ENCODE measurements around the gene MICAL2. TPM values are rescaled to one million over a fixed set of nuclear protein-coding genes. Genes with fewer than 3 reads are reported as not detected.

The MICAL2 gene
- total and polyA plus RNA-seq, 2 donors (not counting 3 experiments of a cell fraction or from before 2014, with no cell fraction given): 67.6 to 200 TPM

GRCh38 chr11:12162652-12163051 is 52.3 kb downstream of the MICAL2 start:
- H3K4me3 ChIP-seq (replicated peaks in 1 of 3; ENCODE audit: insufficient read depth in 1 of 3, low read depth in 1 of 3, low read length in 3 of 3): no peak overlapping the region
- intact Hi-C loops (cut with micrococcal nuclease) (no loop called here), dilution Hi-C loops (cut with MboI; ENCODE audit: extremely low pct_ligation_motif_present, low sequenced_read_pairs) (no loop called here)
- ChIA-PET CTCF (interaction anchor here (1.3 to 3.9 kb wide), 6 partner anchors 11 to 119 kb away, joined by 3 to 30 read pairs (median 8); no protein-coding TSS in a partner anchor), POLR2A (interaction anchor here (0.8 kb wide), 1 partner anchor 27 kb away, joined by 3 read pairs; no protein-coding TSS in a partner anchor)
- peaks cover 7 to 10% of the 10 kb centered on the region in 2 experiments for H3K36me3 ChIP-seq (ENCODE audit: control insufficient read depth in 2 of 2, extremely low read depth in 1 of 2, insufficient read depth in 2 of 2, low read length in 2 of 2)
- no peak for TF ChIP-seq MAX (IDR thresholded peaks at IDR 0.05; ENCODE audit: insufficient read depth, insufficient read length)
- no peak for TF ChIP-seq GATA2 (IDR thresholded peaks at IDR 0.05; ENCODE audit: insufficient read depth, insufficient read length, low read depth, low read length)
- no peak for TF ChIP-seq POLR2AphosphoS5 (IDR thresholded peaks at IDR 0.05; ENCODE audit: insufficient read depth, low read depth, low read length)
- no peak for TF ChIP-seq CTCF (IDR thresholded peaks at IDR 0.05; ENCODE audit: extremely low read depth in 1 of 2, insufficient read depth in 1 of 2, low read depth in 1 of 2, low read length in 2 of 2)
- TF ChIP-seq FOS (IDR thresholded peaks at IDR 0.05; ENCODE audit: borderline replicate concordance, insufficient read depth, low read length): no peak
- no peak for TF ChIP-seq MYC (IDR thresholded peaks at IDR 0.05; ENCODE audit: low read depth, low read length)
- no peak for TF ChIP-seq EZH2 (IDR thresholded peaks at IDR 0.05; ENCODE audit: borderline replicate concordance, low read depth, low read length, severe bottlenecking)
- TF ChIP-seq POLR2A (IDR thresholded peaks at IDR 0.05; ENCODE audit: low read depth, low read length): no peak
- no peak for TF ChIP-seq JUN (IDR thresholded peaks at IDR 0.05; ENCODE audit: borderline replicate concordance, insufficient read depth, insufficient read length, low read depth)
- DNase-seq (ENCODE audit: low read depth, low spot score) (no peak), FAIRE-seq (no peak)
- H3K9me1 ChIP-seq (replicated peaks; ENCODE audit: control insufficient read depth, extremely low read depth, insufficient read depth, low read length): no peaks in the 10 kb centered on the region
- H4K20me1 ChIP-seq (replicated peaks; ENCODE audit: control insufficient read depth, extremely low read depth, insufficient read depth, low read length): no peaks in the 10 kb centered on the region
- H3K4me1 ChIP-seq (ENCODE audit: control insufficient read depth, extremely low read depth, insufficient read depth, low read length): peaks cover 61% of the 10 kb centered on the region
- no peak overlapping the region for H3K4me2 ChIP-seq (ENCODE audit: insufficient read depth, low read length)
- H3K27me3 ChIP-seq (ENCODE audit: control insufficient read depth in 2 of 2, insufficient read depth in 2 of 2, low read length in 2 of 2): no peaks in the 10 kb centered on the region
- H3K9me3 ChIP-seq (replicated peaks; ENCODE audit: control insufficient read depth, insufficient read depth, low read length): no peaks in the 10 kb centered on the region
- no TSS peak for BruUV-seq (replicated peaks)
- H2AFZ ChIP-seq (ENCODE audit: low read depth, low read length): no peak overlapping the region
- H3K79me2 ChIP-seq (ENCODE audit: control insufficient read depth, insufficient read depth, low read length): peaks cover 20% of the 10 kb centered on the region
- peak overlapping the region; percentile 93 for H3K27ac ChIP-seq (ENCODE audit: insufficient read depth, low read depth, low read length)
- no peak overlapping the region for H3K9ac ChIP-seq (replicated peaks; ENCODE audit: extremely low read depth, insufficient read depth, low read length)

Data from endothelial cell of umbilical vein (primary cell).